Thyroid gland (tissue), 4 donors: ENCODE data around the gene TGFBR3. TPM values are rescaled to one million over a fixed set of nuclear protein-coding genes. Genes with fewer than 3 reads are reported as not detected.

ENCODE experiments used
- DNase-seq, 2 donors: peaks; one replicate each; pipeline ENCODE4 v3.0.0-alpha.2; 2019
- H3K27ac ChIP-seq, 3 donors: fragments of 200-600 bp; sonication (generic); 1 replicate in 2 of 3; 2 replicates in 1 of 3; pipeline ENCODE4 v1.5.1; 2016 to 2019; ENCODE audit warnings: mild to moderate bottlenecking in 1 of 3, moderate library complexity in 1 of 3
- H3K27me3 ChIP-seq: fragments of 200-600 bp; sonication (generic); one replicate; pipeline ENCODE4 v1.5.1; 2019
- H3K36me3 ChIP-seq, 2 donors: fragments of 200-600 bp; sonication (generic); one replicate each; pipeline ENCODE4 v1.5.1; 2016 to 2019
- H3K4me1 ChIP-seq, 2 donors: fragments of 200-600 bp; sonication (generic); one replicate each; pipeline ENCODE4 v1.5.1; 2017 to 2019
- H3K4me3 ChIP-seq, 3 donors: fragments of 200-600 bp; sonication (generic); replicated peaks in 1 of 3; 1 replicate in 2 of 3; 2 replicates in 1 of 3; pipeline ENCODE4 v1.5.1; 2016; ENCODE audit warnings: mild to moderate bottlenecking in 1 of 3
- H3K9me3 ChIP-seq: fragments of 200-600 bp; sonication (generic); one replicate; pipeline ENCODE4 v1.5.1; 2017
- POLR2A ChIP-seq, 2 donors: fragments of 450-650 bp; IDR thresholded peaks; one replicate each; pipeline ENCODE4 v1.6.1; 2017; ENCODE audit warnings: antibody characterized with exemption in 2 of 2, mild to moderate bottlenecking in 2 of 2, moderate library complexity in 1 of 2
- WGBS, 2 donors: methylation state at CpG; one replicate each; pipeline ENCODE4 v1.1.5; 2017; 5-methylcytosine and 5-hydroxymethylcytosine counted together
- intact Hi-C: fragments of 100-400 bp; cut with DNase I; formaldehyde crosslinking; loops from one replicate; pipeline ENCODE4 v1.15.1; 2023
- total RNA-seq, 4 donors: library from RNA; depleted of rRNA; stranded (reverse); fragments of >200 nt; gene quantifications; one replicate each; pipeline ENCODE4 v1.2.3, GENCODE V29; 2016
- TF ChIP-seq, protein P1 (sequence below), 6 experiments: fragments of 200-600 bp in 3 of 6; fragments of 450-650 bp in 3 of 6; sonication (generic) in 3 of 6; IDR thresholded peaks; one replicate each; pipeline ENCODE4 v1.5.1; 2016 to 2019; ENCODE audit warnings: antibody characterized with exemption in 6 of 6, mild to moderate bottlenecking in 2 of 6, inconsistent platforms in 1 of 6, moderate library complexity in 1 of 6

The TGFBR3 gene
- total RNA-seq, 4 donors from 2014 or later = 37.2 to 223 (median 106) TPM

GRCh38 chr1:91912266-91912665 is 26.3 kb upstream of the TGFBR3 start:
- DNase-seq = no peak
- Histone ChIP-seq H3K27me3 (no peaks in the 10 kb centered on the region), H3K9me3 (no peaks in the 10 kb centered on the region), H3K4me1 (no peaks in the 10 kb centered on the region), H3K36me3 (no peaks in the 10 kb centered on the region), H3K27ac (no peak overlapping the region), H3K4me3 (no peak overlapping the region)
- intact Hi-C loops = no loop called here
- no peak for TF ChIP-seq POLR2A (IDR thresholded peaks at IDR 0.05)
- TF ChIP-seq, protein P1, sequence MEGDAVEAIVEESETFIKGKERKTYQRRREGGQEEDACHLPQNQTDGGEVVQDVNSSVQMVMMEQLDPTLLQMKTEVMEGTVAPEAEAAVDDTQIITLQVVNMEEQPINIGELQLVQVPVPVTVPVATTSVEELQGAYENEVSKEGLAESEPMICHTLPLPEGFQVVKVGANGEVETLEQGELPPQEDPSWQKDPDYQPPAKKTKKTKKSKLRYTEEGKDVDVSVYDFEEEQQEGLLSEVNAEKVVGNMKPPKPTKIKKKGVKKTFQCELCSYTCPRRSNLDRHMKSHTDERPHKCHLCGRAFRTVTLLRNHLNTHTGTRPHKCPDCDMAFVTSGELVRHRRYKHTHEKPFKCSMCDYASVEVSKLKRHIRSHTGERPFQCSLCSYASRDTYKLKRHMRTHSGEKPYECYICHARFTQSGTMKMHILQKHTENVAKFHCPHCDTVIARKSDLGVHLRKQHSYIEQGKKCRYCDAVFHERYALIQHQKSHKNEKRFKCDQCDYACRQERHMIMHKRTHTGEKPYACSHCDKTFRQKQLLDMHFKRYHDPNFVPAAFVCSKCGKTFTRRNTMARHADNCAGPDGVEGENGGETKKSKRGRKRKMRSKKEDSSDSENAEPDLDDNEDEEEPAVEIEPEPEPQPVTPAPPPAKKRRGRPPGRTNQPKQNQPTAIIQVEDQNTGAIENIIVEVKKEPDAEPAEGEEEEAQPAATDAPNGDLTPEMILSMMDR (IDR thresholded peaks at IDR 0.05) = no peak
- WGBS, 2 donors = 82 to 85% methylated on average over 1 of the region's 1 CpG

GRCh38 chr1:91901231-91901630 is 15.3 kb upstream of the TGFBR3 start:
- no peaks in the 10 kb centered on the region for H3K4me1 ChIP-seq
- TF ChIP-seq, protein P1 (IDR thresholded peaks at IDR 0.05) = no peak
- no peak for TF ChIP-seq POLR2A (IDR thresholded peaks at IDR 0.05)
- intact Hi-C loops = no loop called here
- H3K36me3 ChIP-seq = no peaks in the 10 kb centered on the region
- H3K27me3 ChIP-seq = no peaks in the 10 kb centered on the region
- H3K9me3 ChIP-seq = no peaks in the 10 kb centered on the region
- no peak overlapping the region for H3K27ac ChIP-seq
- no peak overlapping the region for H3K4me3 ChIP-seq
- no peak for DNase-seq

GRCh38 chr1:91900562-91900961 is 14.6 kb upstream of the TGFBR3 start:
- WGBS, 2 donors = 96 to 97% methylated on average over 1 of the region's 1 CpG
- no peaks in the 10 kb centered on the region for H3K27me3 ChIP-seq
- no peaks in the 10 kb centered on the region for H3K9me3 ChIP-seq
- intact Hi-C loops = no loop called here
- no peak overlapping the region for H3K4me3 ChIP-seq
- no peak for DNase-seq
- H3K27ac ChIP-seq = no peak overlapping the region
- no peaks in the 10 kb centered on the region for H3K4me1 ChIP-seq
- TF ChIP-seq, protein P1 (IDR thresholded peaks at IDR 0.05) = no peak
- TF ChIP-seq POLR2A (IDR thresholded peaks at IDR 0.05) = no peak
- H3K36me3 ChIP-seq = no peaks in the 10 kb centered on the region

DNA sequence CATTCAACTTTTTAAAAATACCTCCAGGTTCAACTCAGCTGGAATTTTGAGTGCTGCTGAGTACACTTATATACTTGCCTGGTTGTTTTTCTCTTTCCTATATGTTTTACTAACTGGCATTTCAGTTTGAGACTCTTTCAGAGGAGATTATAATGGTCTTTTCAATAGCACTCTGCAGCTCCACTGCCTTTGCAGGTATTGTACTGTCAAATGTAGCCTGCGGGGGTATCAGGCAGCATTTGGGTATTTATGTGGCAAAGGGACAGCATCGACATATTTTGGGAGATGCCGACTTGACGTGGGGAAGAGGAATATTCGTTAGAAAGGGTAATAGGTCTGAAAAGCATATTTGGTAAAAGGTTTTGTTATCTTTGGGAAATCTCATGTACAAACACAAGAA is 11.1 kb upstream of the TGFBR3 start:
- H3K4me3 ChIP-seq = no peak overlapping the region
- H3K36me3 ChIP-seq = no peaks in the 10 kb centered on the region
- no peak for DNase-seq
- H3K4me1 ChIP-seq = peaks cover 3 to 4% of the 10 kb centered on the region in 2 donors
- TF ChIP-seq POLR2A (IDR thresholded peaks at IDR 0.05) = no peak
- TF ChIP-seq, protein P1 (IDR thresholded peaks at IDR 0.05) = no peak
- H3K27me3 ChIP-seq = no peaks in the 10 kb centered on the region
- H3K27ac ChIP-seq = no peak overlapping the region
- H3K9me3 ChIP-seq = no peaks in the 10 kb centered on the region
- intact Hi-C loops = no loop called here
- 45 to 64% methylated on average over 5 of the region's 5 CpGs for WGBS, 2 donors

DNA sequence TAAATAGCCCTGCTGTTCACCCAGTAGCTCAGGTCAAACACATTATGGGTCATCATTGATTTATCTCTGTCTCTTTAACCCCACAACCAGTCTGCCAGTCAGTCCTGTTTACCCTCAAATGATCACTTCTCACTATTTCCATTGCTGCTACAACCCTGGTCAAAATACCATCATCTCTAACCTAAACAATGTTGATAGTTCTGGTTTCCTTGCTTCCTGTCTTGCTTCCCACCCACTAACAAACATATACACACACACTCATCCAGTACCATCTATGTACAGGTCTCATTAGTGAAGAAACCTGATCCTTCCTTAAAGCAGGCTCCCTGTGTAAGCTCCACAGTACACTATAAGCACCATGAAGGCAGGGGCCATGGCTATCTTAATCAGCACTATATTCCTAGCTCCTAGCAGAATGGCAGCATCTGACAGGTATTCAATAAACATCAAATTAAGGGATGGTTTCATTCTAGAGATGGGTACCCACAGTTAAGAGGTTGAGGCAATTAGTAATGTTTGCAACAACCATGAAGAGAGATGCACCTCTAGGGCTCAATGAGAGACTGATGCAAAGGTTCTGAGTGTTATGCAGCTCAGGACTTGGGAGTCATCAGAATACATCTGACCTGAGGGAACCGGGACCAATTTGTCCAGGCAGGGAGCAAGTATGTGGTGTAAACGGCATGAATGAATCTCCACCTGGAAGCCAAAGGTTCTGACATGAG is 10.0 kb upstream of the TGFBR3 start:
- 20 to 32% methylated on average over 2 of the region's 2 CpGs for WGBS, 2 donors

More for the DNA sequence above, 10.0 kb upstream of the TGFBR3 start:
- TF ChIP-seq POLR2A (IDR thresholded peaks at IDR 0.05) = no peak
- TF ChIP-seq, protein P1 (IDR thresholded peaks at IDR 0.05) = no peak
- H3K4me3 ChIP-seq = no peak overlapping the region
- H3K27me3 ChIP-seq = no peaks in the 10 kb centered on the region
- no peaks in the 10 kb centered on the region for H3K36me3 ChIP-seq
- H3K4me1 ChIP-seq = peaks cover 6% of the 10 kb centered on the region in 2 donors
- H3K9me3 ChIP-seq = no peaks in the 10 kb centered on the region
- intact Hi-C loops = no loop called here
- no peak for DNase-seq
- H3K27ac ChIP-seq = no peak overlapping the region
